NB4 (cell line): ENCODE results near the gene CCDC85A.

Experiments
- DNase-seq: peaks from one replicate; pipeline ENCODE4 v3.0.0; 2010; ENCODE audit warnings: low read depth
- H3K4me3 ChIP-seq: one replicate; pipeline ENCODE4 v1.5.1; 2011; ENCODE audit warnings: mild to moderate bottlenecking, low read depth, low read length, moderate library complexity
- MAX ChIP-seq: IDR thresholded peaks from 2 replicates; pipeline ENCODE4 v1.6.1; 2011; ENCODE audit warnings: low read depth, low read length
- MYC ChIP-seq: IDR thresholded peaks from 2 replicates; pipeline ENCODE4 v1.6.1; 2011; ENCODE audit warnings: low read depth, low read length
- POLR2A ChIP-seq: IDR thresholded peaks from 2 replicates; pipeline ENCODE4 v1.6.1; 2011; ENCODE audit warnings: mild to moderate bottlenecking; ENCODE audit not compliant: insufficient read length; ENCODE audit errors: extremely low read depth
- TF ChIP-seq, protein P1 (sequence below): IDR thresholded peaks from one replicate; pipeline ENCODE4 v1.5.1; 2012; ENCODE audit warnings: low read depth, low read length

The CCDC85A gene

GRCh38 chr2:56416500-56417176 lies 232.8 kb downstream of the CCDC85A start:
- H3K4me3 ChIP-seq = no peak overlapping the region
- TF ChIP-seq POLR2A (no peak), MAX (no peak), MYC (no peak)
- TF ChIP-seq, protein P1, sequence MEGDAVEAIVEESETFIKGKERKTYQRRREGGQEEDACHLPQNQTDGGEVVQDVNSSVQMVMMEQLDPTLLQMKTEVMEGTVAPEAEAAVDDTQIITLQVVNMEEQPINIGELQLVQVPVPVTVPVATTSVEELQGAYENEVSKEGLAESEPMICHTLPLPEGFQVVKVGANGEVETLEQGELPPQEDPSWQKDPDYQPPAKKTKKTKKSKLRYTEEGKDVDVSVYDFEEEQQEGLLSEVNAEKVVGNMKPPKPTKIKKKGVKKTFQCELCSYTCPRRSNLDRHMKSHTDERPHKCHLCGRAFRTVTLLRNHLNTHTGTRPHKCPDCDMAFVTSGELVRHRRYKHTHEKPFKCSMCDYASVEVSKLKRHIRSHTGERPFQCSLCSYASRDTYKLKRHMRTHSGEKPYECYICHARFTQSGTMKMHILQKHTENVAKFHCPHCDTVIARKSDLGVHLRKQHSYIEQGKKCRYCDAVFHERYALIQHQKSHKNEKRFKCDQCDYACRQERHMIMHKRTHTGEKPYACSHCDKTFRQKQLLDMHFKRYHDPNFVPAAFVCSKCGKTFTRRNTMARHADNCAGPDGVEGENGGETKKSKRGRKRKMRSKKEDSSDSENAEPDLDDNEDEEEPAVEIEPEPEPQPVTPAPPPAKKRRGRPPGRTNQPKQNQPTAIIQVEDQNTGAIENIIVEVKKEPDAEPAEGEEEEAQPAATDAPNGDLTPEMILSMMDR = no peak
- DNase-seq = no peak
